ENCODE results near the gene CREB5.

The CREB5 gene

GRCh38 chr7:28811008-28811407 is 398.7 kb downstream of the CREB5 start:
- H3K27me3 ChIP-seq (ENCODE audit: insufficient read depth, low read depth, severe bottlenecking), result peaks cover 48% of the 10 kb centered on the region
- H3K9me3 ChIP-seq (ENCODE audit: severe bottlenecking), result no peaks in the 10 kb centered on the region
- no peak overlapping the region for H3K27ac ChIP-seq
- no peak overlapping the region for H3K4me3 ChIP-seq (ENCODE audit: low read depth, low read length)
- no peak for DNase-seq
- H3K36me3 ChIP-seq, result no peaks in the 10 kb centered on the region
- no peak for TF ChIP-seq CTCF (IDR thresholded peaks at IDR 0.05; ENCODE audit: low read depth, low read length)

- Histone ChIP-seq H3K36me3 (no peaks in the 10 kb centered on the region), H3K27ac (no peak overlapping the region), H3K9me3 (ENCODE audit: severe bottlenecking) (no peaks in the 10 kb centered on the region), H3K27me3 (ENCODE audit: insufficient read depth, low read depth, severe bottlenecking) (peaks cover 47% of the 10 kb centered on the region), H3K4me3 (ENCODE audit: low read depth, low read length) (no peak overlapping the region)
- no peak for DNase-seq
- TF ChIP-seq CTCF (IDR thresholded peaks at IDR 0.05; ENCODE audit: low read depth, low read length), result no peak
Observed at GRCh38 chr7:28811701-28812430, 399.5 kb downstream of the CREB5 start.

- no peaks in the 10 kb centered on the region for H3K36me3 ChIP-seq
- no peak overlapping the region for H3K27ac ChIP-seq
- TF ChIP-seq CTCF (IDR thresholded peaks at IDR 0.05; ENCODE audit: low read depth, low read length), result no peak
- no peak for DNase-seq
- H3K27me3 ChIP-seq (ENCODE audit: insufficient read depth, low read depth, severe bottlenecking), result peaks cover 49% of the 10 kb centered on the region
- H3K9me3 ChIP-seq (ENCODE audit: severe bottlenecking), result no peaks in the 10 kb centered on the region
- H3K4me3 ChIP-seq (ENCODE audit: low read depth, low read length), result no peak overlapping the region
Observed at GRCh38 chr7:28812616-28813015, 400.3 kb downstream of the CREB5 start.

GRCh38 chr7:28813243-28813962 is 401.1 kb downstream of the CREB5 start:
- H3K27ac ChIP-seq, result no peak overlapping the region

GRCh38 chr7:28815369-28815927 is 403.1 kb downstream of the CREB5 start:
- no peak overlapping the region for H3K27ac ChIP-seq

More at GRCh38 chr7:28813243-28813962, 401.1 kb downstream of the CREB5 start:
- no peaks in the 10 kb centered on the region for H3K9me3 ChIP-seq (ENCODE audit: severe bottlenecking)
- H3K4me3 ChIP-seq (ENCODE audit: low read depth, low read length), result no peak overlapping the region
- no peak for TF ChIP-seq CTCF (IDR thresholded peaks at IDR 0.05; ENCODE audit: low read depth, low read length)
- peaks cover 53% of the 10 kb centered on the region for H3K27me3 ChIP-seq (ENCODE audit: insufficient read depth, low read depth, severe bottlenecking)
- H3K36me3 ChIP-seq, result no peaks in the 10 kb centered on the region
- DNase-seq, result no peak

More at GRCh38 chr7:28815369-28815927, 403.1 kb downstream of the CREB5 start:
- DNase-seq, result no peak
- no peaks in the 10 kb centered on the region for H3K9me3 ChIP-seq (ENCODE audit: severe bottlenecking)
- peaks cover 59% of the 10 kb centered on the region for H3K27me3 ChIP-seq (ENCODE audit: insufficient read depth, low read depth, severe bottlenecking)
- no peak overlapping the region for H3K4me3 ChIP-seq (ENCODE audit: low read depth, low read length)
- no peaks in the 10 kb centered on the region for H3K36me3 ChIP-seq
- no peak for TF ChIP-seq CTCF (IDR thresholded peaks at IDR 0.05; ENCODE audit: low read depth, low read length)
